Measurements from ENCODE around the gene NELL1.

Gene NELL1

GRCh38 chr11:20880094-20880493 lies 210.7 kb downstream of the NELL1 start:
- no peak for DNase-seq

GRCh38 chr11:20881328-20882079 lies 212.1 kb downstream of the NELL1 start:
- DNase-seq = no peak

GRCh38 chr11:20887137-20887536 lies 217.8 kb downstream of the NELL1 start:
- no peak for DNase-seq

- DNase-seq = no peak
These were observed 224.9 kb downstream of the NELL1 start for GRCh38 chr11:20894296-20894695.

GRCh38 chr11:20909995-20910726 lies 240.8 kb downstream of the NELL1 start:
- DNase-seq = no peak

GRCh38 chr11:20910733-20911132 lies 241.3 kb downstream of the NELL1 start:
- DNase-seq = no peak

- DNase-seq = no peak
These were observed 242.9 kb downstream of the NELL1 start for GRCh38 chr11:20912065-20912821.

- no peak for DNase-seq
These were observed 243.6 kb downstream of the NELL1 start for GRCh38 chr11:20912922-20913512.

- no peak for DNase-seq
These were observed 247.9 kb downstream of the NELL1 start for GRCh38 chr11:20917306-20917705.

- no peak for DNase-seq
These were observed 257.6 kb downstream of the NELL1 start for GRCh38 chr11:20926799-20927540.

GRCh38 chr11:20931029-20931428 lies 261.6 kb downstream of the NELL1 start:
- no peak for DNase-seq

GRCh38 chr11:20933086-20933485 lies 263.7 kb downstream of the NELL1 start:
- DNase-seq = no peak

GRCh38 chr11:20933958-20934357 lies 264.6 kb downstream of the NELL1 start:
- DNase-seq = no peak

GRCh38 chr11:20934516-20934915 lies 265.1 kb downstream of the NELL1 start:
- DNase-seq = no peak

GRCh38 chr11:20937826-20938225 lies 268.4 kb downstream of the NELL1 start:
- DNase-seq = no peak

- no peak for DNase-seq
These were observed 280.2 kb downstream of the NELL1 start for GRCh38 chr11:20949585-20949984.

GRCh38 chr11:20962581-20962980 lies 293.2 kb downstream of the NELL1 start:
- no peak for DNase-seq

- DNase-seq = no peak
These were observed 294.2 kb downstream of the NELL1 start for GRCh38 chr11:20963596-20963995.

GRCh38 chr11:20964985-20965384 lies 295.6 kb downstream of the NELL1 start:
- no peak for DNase-seq

- DNase-seq = no peak
These were observed 297.1 kb downstream of the NELL1 start for GRCh38 chr11:20966489-20966888.

- no peak for DNase-seq
These were observed 304.7 kb downstream of the NELL1 start for GRCh38 chr11:20973940-20974559.

- DNase-seq = no peak
These were observed 311.4 kb downstream of the NELL1 start for GRCh38 chr11:20980736-20981135.
